ENCODE measurements around the gene CCDC87.

- TF ChIP-seq POLR2A (IDR thresholded peaks at IDR 0.05; ENCODE audit: low read depth, low read length): no peak
- no peak for TF ChIP-seq POLR2AphosphoS5 (IDR thresholded peaks at IDR 0.05; ENCODE audit: low read depth, low read length)
- no peak for TF ChIP-seq TAF1 (IDR thresholded peaks at IDR 0.05; ENCODE audit: borderline replicate concordance, low read depth, low read length)
Observed at GRCh38 chr11:66598993-66599392, 6.1 kb upstream of the CCDC87 start.

All from GM12892 (cell line).